DMS114 treated with DMSO at 0.1 percent for 48 hours (cell line): Measurements from ENCODE around the gene MICAL3.
"Not testable (repeated sequence)": the region's sequence is repeated elsewhere in the genome, so short reads cannot be mapped to it uniquely, and the experiment has no call there.

ENCODE experiments used
- DNase-seq: peaks from one replicate; lab custom pipeline; 2025; ENCODE audit not compliant: unreplicated experiment; lab: John Stamatoyannopoulos, UW

The MICAL3 gene, protein sequence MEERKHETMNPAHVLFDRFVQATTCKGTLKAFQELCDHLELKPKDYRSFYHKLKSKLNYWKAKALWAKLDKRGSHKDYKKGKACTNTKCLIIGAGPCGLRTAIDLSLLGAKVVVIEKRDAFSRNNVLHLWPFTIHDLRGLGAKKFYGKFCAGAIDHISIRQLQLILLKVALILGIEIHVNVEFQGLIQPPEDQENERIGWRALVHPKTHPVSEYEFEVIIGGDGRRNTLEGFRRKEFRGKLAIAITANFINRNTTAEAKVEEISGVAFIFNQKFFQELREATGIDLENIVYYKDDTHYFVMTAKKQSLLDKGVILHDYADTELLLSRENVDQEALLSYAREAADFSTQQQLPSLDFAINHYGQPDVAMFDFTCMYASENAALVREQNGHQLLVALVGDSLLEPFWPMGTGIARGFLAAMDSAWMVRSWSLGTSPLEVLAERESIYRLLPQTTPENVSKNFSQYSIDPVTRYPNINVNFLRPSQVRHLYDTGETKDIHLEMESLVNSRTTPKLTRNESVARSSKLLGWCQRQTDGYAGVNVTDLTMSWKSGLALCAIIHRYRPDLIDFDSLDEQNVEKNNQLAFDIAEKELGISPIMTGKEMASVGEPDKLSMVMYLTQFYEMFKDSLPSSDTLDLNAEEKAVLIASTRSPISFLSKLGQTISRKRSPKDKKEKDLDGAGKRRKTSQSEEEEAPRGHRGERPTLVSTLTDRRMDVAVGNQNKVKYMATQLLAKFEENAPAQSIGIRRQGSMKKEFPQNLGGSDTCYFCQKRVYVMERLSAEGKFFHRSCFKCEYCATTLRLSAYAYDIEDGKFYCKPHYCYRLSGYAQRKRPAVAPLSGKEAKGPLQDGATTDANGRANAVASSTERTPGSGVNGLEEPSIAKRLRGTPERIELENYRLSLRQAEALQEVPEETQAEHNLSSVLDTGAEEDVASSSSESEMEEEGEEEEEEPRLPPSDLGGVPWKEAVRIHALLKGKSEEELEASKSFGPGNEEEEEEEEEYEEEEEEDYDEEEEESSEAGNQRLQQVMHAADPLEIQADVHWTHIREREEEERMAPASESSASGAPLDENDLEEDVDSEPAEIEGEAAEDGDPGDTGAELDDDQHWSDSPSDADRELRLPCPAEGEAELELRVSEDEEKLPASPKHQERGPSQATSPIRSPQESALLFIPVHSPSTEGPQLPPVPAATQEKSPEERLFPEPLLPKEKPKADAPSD (N-terminal part only)

GRCh38 chr22:18024276-18024939, at the start of gene MICAL3:
Gene MICAL3 (minus strand): TSS chr22:18024561. CDS start chr22:17906812, 117,749 bp downstream.
- DNase-seq = peak; percentile 34

DNA sequence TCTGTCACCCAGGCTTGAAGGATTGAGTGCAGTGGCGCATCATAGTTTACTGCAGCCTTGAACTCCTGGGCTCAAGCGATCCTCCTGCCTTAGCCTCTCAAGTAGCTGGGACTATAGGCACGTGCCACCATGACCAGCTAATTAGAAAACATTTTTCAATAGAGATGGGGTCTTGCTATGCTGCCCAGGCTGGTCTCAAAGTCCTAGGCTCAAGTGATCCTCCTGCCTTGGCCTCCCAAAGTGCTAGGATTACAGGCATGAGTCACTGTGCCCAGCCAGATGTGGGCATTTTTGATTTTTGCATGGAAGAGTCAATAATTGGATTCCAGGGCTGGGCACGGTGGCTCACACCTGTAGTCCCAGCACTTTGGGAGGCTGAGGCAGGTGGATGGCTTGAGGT, 49.6 kb upstream of the MICAL3 start:
- not testable (repeated sequence) for DNase-seq

DNA sequence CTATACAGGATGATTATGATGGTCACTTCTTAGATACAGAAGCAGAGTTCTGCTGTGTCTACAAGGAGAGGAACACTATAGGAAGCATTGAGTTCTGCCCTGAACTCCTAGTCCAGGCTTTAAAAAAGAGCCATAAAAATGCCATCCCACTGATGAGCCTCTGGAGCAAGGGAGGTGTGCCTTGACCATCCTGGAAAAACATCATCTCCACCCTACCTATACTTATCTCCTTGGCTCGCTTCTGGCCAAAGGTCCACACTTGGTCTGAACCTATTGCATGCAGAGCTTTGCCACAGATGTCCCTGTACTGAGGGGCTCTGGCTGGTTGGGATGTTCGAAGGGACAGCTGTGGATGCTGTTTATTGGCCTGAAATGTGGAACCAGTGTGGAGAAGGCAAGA, 49.1 kb upstream of the MICAL3 start:
- no peak for DNase-seq

GRCh38 chr22:18071968-18072310, 47.6 kb upstream of the MICAL3 start:
- no peak for DNase-seq

- not testable (repeated sequence) for DNase-seq
Measured at GRCh38 chr22:18071307-18071967, 47.1 kb upstream of the MICAL3 start.

DNA sequence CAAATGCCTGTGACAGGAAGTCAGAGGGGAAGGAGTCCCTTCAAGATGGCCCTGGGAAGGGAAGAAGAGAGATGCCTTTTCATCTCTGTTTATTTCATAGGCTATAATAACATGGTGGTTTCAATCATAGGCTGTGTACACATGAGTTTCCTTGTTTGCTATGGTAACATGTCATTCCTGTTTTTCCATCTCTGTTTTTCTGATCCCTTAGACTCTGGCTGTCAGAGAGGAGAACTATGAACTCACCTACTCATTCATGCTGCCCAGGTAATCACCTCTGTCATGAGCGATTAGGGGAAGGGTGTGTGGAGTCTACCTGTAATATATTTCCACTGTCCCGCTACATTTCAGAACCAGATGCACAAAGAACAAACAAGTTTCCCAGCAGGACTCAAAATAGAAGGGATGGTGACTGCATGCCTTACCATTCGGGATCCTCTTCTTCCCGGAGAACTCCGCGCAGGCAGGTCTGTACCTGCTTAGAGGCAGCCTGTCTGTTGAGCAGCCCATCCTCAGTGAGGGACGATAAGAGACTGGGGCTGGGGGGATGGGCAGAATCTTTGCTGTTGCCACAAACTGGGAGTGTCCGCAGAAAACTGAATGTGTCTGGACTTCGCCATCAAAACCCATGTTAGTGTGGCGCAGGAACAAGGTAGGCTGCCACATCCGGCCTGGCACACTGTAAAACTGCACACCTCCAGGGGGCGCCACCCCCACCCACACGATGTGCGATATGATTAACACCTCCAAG, 46.4 kb upstream of the MICAL3 start:
- DNase-seq = no peak

- DNase-seq = no peak
Measured at GRCh38 chr22:18070041-18070440, 45.7 kb upstream of the MICAL3 start.

DNA sequence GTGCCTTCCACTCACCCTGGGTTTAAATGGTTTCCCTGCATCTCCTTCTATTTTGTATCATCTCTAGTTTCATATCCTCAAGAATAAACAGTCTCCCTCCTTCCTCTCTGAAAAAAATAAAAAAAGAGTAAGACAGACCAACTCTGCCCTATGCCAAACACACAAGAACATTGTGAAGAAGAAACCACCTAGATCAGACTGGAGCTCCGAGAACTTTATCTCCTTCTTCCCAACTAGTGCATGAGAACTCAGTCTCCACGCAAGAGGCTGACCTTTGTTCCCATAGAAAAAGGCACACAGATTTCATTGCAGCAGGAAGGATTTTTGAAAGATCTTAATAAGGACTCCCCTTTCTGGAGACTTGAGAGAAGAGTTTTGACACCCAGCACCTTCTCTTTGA, 44.7 kb upstream of the MICAL3 start:
- DNase-seq = no peak

GRCh38 chr22:18068381-18068988, 44.1 kb upstream of the MICAL3 start:
- no peak for DNase-seq

- no peak for DNase-seq
Measured at GRCh38 chr22:18067548-18068341, 43.4 kb upstream of the MICAL3 start.

DNA sequence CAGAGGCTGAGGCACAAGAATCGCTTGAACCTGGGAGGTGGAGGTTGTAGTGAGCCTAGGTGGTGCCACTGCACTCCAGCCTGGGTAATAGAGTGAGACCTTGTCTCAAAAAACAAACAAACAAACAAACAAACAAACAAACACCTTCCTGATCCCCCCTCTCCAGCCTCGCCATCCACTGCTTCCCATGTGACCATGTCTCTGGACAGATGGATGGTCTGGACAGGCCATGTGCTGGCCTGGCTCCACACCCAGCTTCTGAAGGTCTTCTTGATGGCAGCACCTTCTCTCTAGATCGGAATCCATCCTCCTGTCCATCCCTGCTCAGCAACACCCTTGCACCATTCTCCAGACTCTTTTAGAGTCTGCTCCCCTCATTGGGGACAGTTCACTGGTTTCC, 42.8 kb upstream of the MICAL3 start:
- DNase-seq = no peak

DNA sequence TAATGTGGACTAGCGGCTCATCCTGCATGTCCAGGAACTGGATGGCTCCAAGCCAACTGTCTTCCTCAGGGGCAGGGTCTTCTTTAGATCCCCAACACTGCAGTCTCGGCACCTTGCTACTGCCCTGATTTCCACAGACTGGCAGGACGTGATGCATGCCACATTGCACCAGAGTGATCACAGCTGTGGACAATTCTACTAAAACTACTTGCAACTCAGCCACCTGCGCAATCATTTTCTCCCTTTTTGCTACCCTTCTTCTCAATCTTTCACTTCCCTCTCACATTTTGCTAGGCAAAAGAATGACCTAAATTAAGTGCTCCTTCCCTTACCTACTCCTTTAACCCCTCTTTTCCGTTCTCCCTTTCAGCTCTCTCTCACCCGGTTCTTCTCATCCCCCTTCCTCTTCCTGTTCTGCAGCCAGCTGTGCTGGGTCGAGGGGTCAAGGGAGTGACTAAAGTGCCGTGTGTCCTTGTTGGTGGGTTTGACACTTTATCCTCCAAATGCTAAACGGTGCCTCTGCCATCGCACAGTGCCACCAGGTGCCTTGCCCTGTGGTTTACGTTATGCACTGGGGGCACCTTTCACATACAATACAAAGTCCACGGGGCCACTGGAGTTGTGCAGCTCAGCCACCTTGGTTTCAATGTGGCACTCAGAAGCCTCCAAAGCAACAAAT, 42.0 kb upstream of the MICAL3 start:
- DNase-seq = no peak

DNA sequence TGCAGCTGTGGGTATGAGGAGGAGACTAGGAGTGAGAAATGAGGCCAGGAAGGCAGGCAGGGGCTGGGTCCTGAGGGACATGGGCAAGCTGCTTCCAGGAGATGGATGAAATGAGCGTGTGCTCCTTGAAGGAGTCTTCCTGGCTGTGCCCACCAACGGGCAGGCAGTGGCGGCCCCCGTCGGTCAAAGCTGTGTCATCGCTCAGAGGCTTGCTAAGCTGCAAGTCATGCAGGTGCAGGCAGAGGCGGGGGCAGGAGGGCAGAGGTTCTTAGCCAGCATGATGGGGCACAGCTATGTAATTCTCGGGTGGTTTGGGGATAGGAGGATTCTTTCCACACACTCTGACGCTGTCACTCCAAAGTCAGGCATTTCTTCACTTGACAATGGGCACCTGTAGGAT, 40.9 kb upstream of the MICAL3 start:
- no peak for DNase-seq

- no peak for DNase-seq
Measured at GRCh38 chr22:18064636-18065035, 40.3 kb upstream of the MICAL3 start.

GRCh38 chr22:18063715-18064114, 39.4 kb upstream of the MICAL3 start:
- not testable (repeated sequence) for DNase-seq

GRCh38 chr22:18063306-18063705, 38.9 kb upstream of the MICAL3 start:
- no peak for DNase-seq

GRCh38 chr22:18062421-18062820, 38.1 kb upstream of the MICAL3 start:
- no peak for DNase-seq
